ENCODE measurements around the gene CCNY.

Gene CCNY

GRCh38 chr10:35432781-35433338 is 96.6 kb downstream of the CCNY start:
- H3K4me2 ChIP-seq (ENCODE audit: low read depth, low read length) = no peak overlapping the region
- H3F3A ChIP-seq (ENCODE audit: insufficient read depth, low read length) = peaks cover 14% of the 10 kb centered on the region; the same call in 1 of the 2 replicates
- no peaks in the 10 kb centered on the region for H3K9me2 ChIP-seq (replicated peaks; ENCODE audit: insufficient read depth, low read length)
- peaks cover 53% of the 10 kb centered on the region for H3K79me2 ChIP-seq (ENCODE audit: low read length)
- no peaks in the 10 kb centered on the region for H4K20me1 ChIP-seq (ENCODE audit: insufficient read depth, low read length)
- no peaks in the 10 kb centered on the region for H3K36me3 ChIP-seq (replicated peaks; ENCODE audit: insufficient read depth, low read length)
- no peak overlapping the region for H3K9ac ChIP-seq (ENCODE audit: low read length)
- TF ChIP-seq EZH2phosphoT487 (IDR thresholded peaks at IDR 0.05; ENCODE audit: low read length) (no peak), EZH2 (optimal IDR thresholded peaks at IDR 0.05; ENCODE audit: low read depth, low read length) (no peak), CTCF (IDR thresholded peaks at IDR 0.05; ENCODE audit: low read length) (no peak)
- peaks cover 17% of the 10 kb centered on the region for H3K4me1 ChIP-seq (ENCODE audit: low read length)
- H3K9me3 ChIP-seq (replicated peaks; ENCODE audit: insufficient read depth, low read length) = no peaks in the 10 kb centered on the region
- DNase-seq = no peak
- H3K27me3 ChIP-seq (replicated peaks; ENCODE audit: insufficient read depth, low read length) = no peaks in the 10 kb centered on the region
- no peak overlapping the region for H3K4me3 ChIP-seq (ENCODE audit: low read length)
- H2AFZ ChIP-seq (ENCODE audit: low read length) = no peak overlapping the region
- H3K27ac ChIP-seq (ENCODE audit: low read length) = no peak overlapping the region

GRCh38 chr10:35433851-35434426 is 97.6 kb downstream of the CCNY start:
- TF ChIP-seq EZH2 (optimal IDR thresholded peaks at IDR 0.05; ENCODE audit: low read depth, low read length) = no peak
- no peak for TF ChIP-seq CTCF (IDR thresholded peaks at IDR 0.05; ENCODE audit: low read length)
- TF ChIP-seq EZH2phosphoT487 (IDR thresholded peaks at IDR 0.05; ENCODE audit: low read length) = no peak
- Histone ChIP-seq H3K9me2 (replicated peaks; ENCODE audit: insufficient read depth, low read length) (no peaks in the 10 kb centered on the region), H2AFZ (ENCODE audit: low read length) (no peak overlapping the region), H3K27ac (ENCODE audit: low read length) (peak overlapping the region; percentile 10; the same call in 1 of the 2 replicates), H3K9ac (ENCODE audit: low read length) (no peak overlapping the region), H3K27me3 (replicated peaks; ENCODE audit: insufficient read depth, low read length) (no peaks in the 10 kb centered on the region), H3K4me1 (ENCODE audit: low read length) (peaks cover 17% of the 10 kb centered on the region), H3K9me3 (replicated peaks; ENCODE audit: insufficient read depth, low read length) (no peaks in the 10 kb centered on the region), H4K20me1 (ENCODE audit: insufficient read depth, low read length) (no peaks in the 10 kb centered on the region), H3K4me2 (ENCODE audit: low read depth, low read length) (0 out of 2 replicates have a peak overlapping the region, but pooled peaks have one; percentile 15), H3K79me2 (ENCODE audit: low read length) (peaks cover 47% of the 10 kb centered on the region), H3K36me3 (replicated peaks; ENCODE audit: insufficient read depth, low read length) (no peaks in the 10 kb centered on the region), H3K4me3 (ENCODE audit: low read length) (no peak overlapping the region), H3F3A (ENCODE audit: insufficient read depth, low read length) (peaks cover 14% of the 10 kb centered on the region; the same call in 1 of the 2 replicates)
- peak; percentile 72 for DNase-seq

GRCh38 chr10:35434533-35434932 is 98.2 kb downstream of the CCNY start:
- peaks cover 14% of the 10 kb centered on the region; the same call in 1 of the 2 replicates for H3F3A ChIP-seq (ENCODE audit: insufficient read depth, low read length)
- no peaks in the 10 kb centered on the region for H3K9me2 ChIP-seq (replicated peaks; ENCODE audit: insufficient read depth, low read length)
- H3K36me3 ChIP-seq (replicated peaks; ENCODE audit: insufficient read depth, low read length) = no peaks in the 10 kb centered on the region
- no peak overlapping the region for H3K27ac ChIP-seq (ENCODE audit: low read length)
- H3K4me1 ChIP-seq (ENCODE audit: low read length) = peaks cover 17% of the 10 kb centered on the region
- peaks cover 53% of the 10 kb centered on the region for H3K79me2 ChIP-seq (ENCODE audit: low read length)
- DNase-seq = no peak
- H3K9me3 ChIP-seq (replicated peaks; ENCODE audit: insufficient read depth, low read length) = no peaks in the 10 kb centered on the region
- H3K9ac ChIP-seq (ENCODE audit: low read length) = no peak overlapping the region
- H4K20me1 ChIP-seq (ENCODE audit: insufficient read depth, low read length) = no peaks in the 10 kb centered on the region
- H2AFZ ChIP-seq (ENCODE audit: low read length) = no peak overlapping the region
- H3K4me3 ChIP-seq (ENCODE audit: low read length) = no peak overlapping the region
- peak overlapping the region; percentile 5; the same call in 1 of the 2 replicates for H3K4me2 ChIP-seq (ENCODE audit: low read depth, low read length)
- TF ChIP-seq EZH2phosphoT487 (IDR thresholded peaks at IDR 0.05; ENCODE audit: low read length) (no peak), CTCF (IDR thresholded peaks at IDR 0.05; ENCODE audit: low read length) (no peak), EZH2 (optimal IDR thresholded peaks at IDR 0.05; ENCODE audit: low read depth, low read length) (no peak)
- no peaks in the 10 kb centered on the region for H3K27me3 ChIP-seq (replicated peaks; ENCODE audit: insufficient read depth, low read length)

All from MM.1S (cell line).